Neural crest cell (in vitro differentiated cells): ENCODE data around the gene TNS3. TPM values are rescaled to one million over a fixed set of nuclear protein-coding genes. Genes with fewer than 3 reads are reported as not detected.

Experiments used
- DNase-seq: peaks from one replicate; pipeline ENCODE4 v3.0.0; 2021; ENCODE audit warnings: low read depth, mixed read lengths, low spot score
- H3K27ac Mint-ChIP-seq: one replicate; pipeline ENCODE4 v1.8.0; 2021; ENCODE audit warnings: mild to moderate bottlenecking, mixed read lengths; ENCODE audit not compliant: unreplicated experiment
- H3K27me3 Mint-ChIP-seq: 2 replicates; pipeline ENCODE4 v1.8.0; 2021; ENCODE audit warnings: low read depth, mild to moderate bottlenecking, mixed read lengths
- H3K36me3 Mint-ChIP-seq: 2 replicates; pipeline ENCODE4 v1.8.0; 2021; ENCODE audit warnings: low read depth, mild to moderate bottlenecking, mixed read lengths
- H3K4me1 Mint-ChIP-seq: 2 replicates; pipeline ENCODE4 v1.8.0; 2021; ENCODE audit warnings: mixed read lengths
- H3K4me3 Mint-ChIP-seq: one replicate; pipeline ENCODE4 v1.8.0; 2021; ENCODE audit warnings: mild to moderate bottlenecking, mixed read lengths
- H3K9me3 Mint-ChIP-seq: 2 replicates; pipeline ENCODE4 v1.8.0; 2021; ENCODE audit warnings: mixed read lengths
- CTCF ChIP-seq: fragments of 200-600 bp; sonication (generic); conservative IDR thresholded peaks from 2 replicates; pipeline ENCODE4 v1.5.0; 2021; ENCODE audit warnings: antibody characterized with exemption, mild to moderate bottlenecking
- total RNA-seq: library from RNA; stranded (reverse); gene quantifications from 2 replicates; pipeline ENCODE4 v1.2.1, GENCODE V29; 2021

The TNS3 gene
- total RNA-seq, 1 donor from 2014 or later, result 26.4 TPM

DNA sequence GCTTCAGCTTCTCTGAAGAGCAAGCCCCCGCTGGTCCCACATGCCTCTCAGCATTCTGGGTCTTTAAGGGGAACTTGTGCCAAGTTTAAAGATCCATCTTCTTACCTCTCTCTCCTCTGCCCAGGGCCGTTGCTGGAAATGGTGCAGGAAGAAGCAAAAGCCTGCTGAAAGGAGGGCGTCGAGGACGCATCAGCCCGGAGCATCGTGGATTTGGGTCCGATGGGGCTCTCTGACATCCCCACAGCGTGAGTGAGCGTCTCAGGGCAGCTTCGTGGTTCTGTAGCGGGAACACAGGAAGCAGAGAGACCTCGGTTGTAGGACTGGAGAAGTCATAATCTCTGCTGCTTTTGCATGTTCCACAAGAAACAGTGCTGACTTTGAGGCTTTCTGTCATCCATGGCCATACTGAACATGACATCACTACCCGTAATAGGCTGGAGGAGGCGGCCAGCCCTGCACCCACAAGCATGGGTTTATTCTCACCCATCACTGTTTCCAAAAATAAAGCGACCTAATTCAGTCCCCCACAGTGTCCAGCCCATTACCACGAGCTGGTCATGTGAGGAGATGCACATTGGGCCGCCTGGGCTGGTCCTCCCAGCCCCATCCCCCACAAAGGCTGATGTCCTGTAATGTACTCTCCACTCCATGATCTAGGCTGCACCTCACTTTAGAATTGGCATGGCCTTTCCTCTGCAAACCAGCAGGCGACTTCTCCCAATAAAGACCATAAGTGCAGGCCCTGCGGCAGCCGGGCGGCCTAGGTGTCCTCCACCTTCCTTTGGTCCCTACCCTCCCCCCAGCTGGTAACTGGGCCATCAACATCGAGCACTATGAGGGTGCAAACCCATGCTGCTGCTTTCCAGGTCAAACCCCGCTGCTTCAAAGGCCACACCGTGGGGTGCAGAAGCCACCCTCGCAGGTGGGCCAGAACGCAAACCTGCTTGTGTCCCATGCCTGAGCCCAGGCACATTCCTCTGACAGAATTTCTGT lies 276.9 kb downstream of the TNS3 start:
- no peak for DNase-seq
- H3K9me3 Mint-ChIP-seq, result no peaks in the 10 kb centered on the region
- peaks cover 28% of the 10 kb centered on the region for H3K4me1 Mint-ChIP-seq
- H3K4me3 Mint-ChIP-seq, result no peak overlapping the region
- peaks cover 11% of the 10 kb centered on the region for H3K36me3 Mint-ChIP-seq
- no peak for TF ChIP-seq CTCF
- H3K27ac Mint-ChIP-seq, result peak overlapping the region; percentile 92
- H3K27me3 Mint-ChIP-seq, result no peaks in the 10 kb centered on the region

GRCh38 chr7:47303695-47304453 lies 278.0 kb downstream of the TNS3 start:
- H3K27ac Mint-ChIP-seq, result no peak overlapping the region
- H3K4me1 Mint-ChIP-seq, result peaks cover 26% of the 10 kb centered on the region
- DNase-seq, result no peak
- TF ChIP-seq CTCF, result no peak
- H3K36me3 Mint-ChIP-seq, result peaks cover 6% of the 10 kb centered on the region
- H3K4me3 Mint-ChIP-seq, result no peak overlapping the region
- no peaks in the 10 kb centered on the region for H3K27me3 Mint-ChIP-seq
- H3K9me3 Mint-ChIP-seq, result no peaks in the 10 kb centered on the region

- DNase-seq, result no peak
- H3K27me3 Mint-ChIP-seq, result no peaks in the 10 kb centered on the region
- H3K4me3 Mint-ChIP-seq, result no peak overlapping the region
- H3K36me3 Mint-ChIP-seq, result peaks cover 2% of the 10 kb centered on the region
- H3K9me3 Mint-ChIP-seq, result no peaks in the 10 kb centered on the region
- H3K27ac Mint-ChIP-seq, result no peak overlapping the region
- no peak for TF ChIP-seq CTCF
- peaks cover 33% of the 10 kb centered on the region for H3K4me1 Mint-ChIP-seq
Observed at GRCh38 chr7:47303014-47303694, 278.8 kb downstream of the TNS3 start.

GRCh38 chr7:47302560-47302959 lies 279.4 kb downstream of the TNS3 start:
- Mint-ChIP-seq H3K4me1 (peaks cover 33% of the 10 kb centered on the region), H3K27ac (no peak overlapping the region), H3K9me3 (no peaks in the 10 kb centered on the region), H3K27me3 (no peaks in the 10 kb centered on the region), H3K36me3 (peaks cover 2% of the 10 kb centered on the region), H3K4me3 (no peak overlapping the region)
- no peak for DNase-seq
- no peak for TF ChIP-seq CTCF

GRCh38 chr7:47301657-47302295 lies 280.1 kb downstream of the TNS3 start:
- no peaks in the 10 kb centered on the region for H3K36me3 Mint-ChIP-seq
- H3K9me3 Mint-ChIP-seq, result no peaks in the 10 kb centered on the region
- peaks cover 33% of the 10 kb centered on the region for H3K4me1 Mint-ChIP-seq
- no peak overlapping the region for H3K4me3 Mint-ChIP-seq
- H3K27me3 Mint-ChIP-seq, result no peaks in the 10 kb centered on the region
- DNase-seq, result no peak
- H3K27ac Mint-ChIP-seq, result no peak overlapping the region
- TF ChIP-seq CTCF, result no peak
